Upper lobe of left lung (tissue), 6 donors: ENCODE data around the gene MMAB. TPM values are rescaled to one million over a fixed set of nuclear protein-coding genes. Genes with fewer than 3 reads are reported as not detected.

Experiments
- ATAC-seq, 2 donors: fragments of 200-7000 bp; cut with Tn5 transposase; one replicate each; pipeline ENCODE4 v1.9.1; 2022; ENCODE audit warnings: mild to moderate bottlenecking in 2 of 2, moderate library complexity in 2 of 2; ENCODE audit not compliant: low FRiP score in 2 of 2
- DNase-seq, 2 donors: peaks; one replicate each; pipeline ENCODE4 v3.0.0-alpha.2; 2019 to 2020
- H3K27ac ChIP-seq, 4 donors: fragments of 200-600 bp; sonication (generic); one replicate each; pipeline ENCODE4 v1.5.1; 2016 to 2019
- H3K27me3 ChIP-seq, 4 donors: fragments of 200-600 bp; sonication (generic); one replicate each; pipeline ENCODE4 v1.5.1; 2017 to 2019
- H3K36me3 ChIP-seq, 4 donors: fragments of 200-600 bp; sonication (generic); one replicate each; pipeline ENCODE4 v1.5.1; 2016 to 2019
- H3K4me1 ChIP-seq, 4 donors: fragments of 200-600 bp; sonication (generic); one replicate each; pipeline ENCODE4 v1.5.1; 2018 to 2019
- H3K4me3 ChIP-seq, 4 donors: fragments of 200-600 bp; sonication (generic); one replicate each; pipeline ENCODE4 v1.5.1; 2017 to 2019; ENCODE audit warnings: mild to moderate bottlenecking in 2 of 4, moderate library complexity in 1 of 4
- H3K9me3 ChIP-seq, 4 donors: fragments of 200-600 bp; sonication (generic); one replicate each; pipeline ENCODE4 v1.5.1; 2018 to 2019
- EP300 ChIP-seq, 4 donors: sonication (generic); formaldehyde crosslinking; IDR thresholded peaks; one replicate each; pipeline ENCODE4 v1.5.1; 2017; ENCODE audit warnings: antibody characterized with exemption in 4 of 4, control low read depth in 2 of 4
- POLR2A ChIP-seq, 4 donors: fragments of 450-650 bp; IDR thresholded peaks; one replicate each; pipeline ENCODE4 v1.5.1; 2016 to 2017; ENCODE audit warnings: antibody characterized with exemption in 4 of 4, mild to moderate bottlenecking in 2 of 4
- POLR2AphosphoS5 ChIP-seq, 2 donors: sonication (generic); formaldehyde crosslinking; IDR thresholded peaks; one replicate each; pipeline ENCODE4 v1.5.1; 2017; ENCODE audit warnings: antibody characterized with exemption in 2 of 2
- WGBS, 2 donors: methylation state at CpG; one replicate each; pipeline ENCODE4 v1.1.5; 2017 to 2018; 5-methylcytosine and 5-hydroxymethylcytosine counted together
- total RNA-seq, 6 donors: library from RNA; depleted of rRNA in 4 of 6; stranded (reverse); fragments of >200 nt in 4 of 6; gene quantifications; one replicate each; pipeline versions ENCODE4 v1.1.0 to v1.2.1, GENCODE V29; 2016 to 2021
- TF ChIP-seq, protein P1 (sequence below), 6 experiments: fragments of 450-650 bp in 4 of 6; fragments of 200-600 bp in 2 of 6; sonication (generic) in 2 of 6; IDR thresholded peaks; one replicate each; pipeline ENCODE4 v1.5.1; 2016 to 2019; ENCODE audit warnings: antibody characterized with exemption in 6 of 6
- donor health status: DM: no; HTN: no; CAD: no; lungs with moderate emphysema.
- donor health status: DM: no; HTN: yes; CAD: no; lungs with severe emphysema.

MMAB gene
- total RNA-seq, 6 donors from 2014 or later, result 14.9 to 68.8 (median 39.2) TPM

DNA sequence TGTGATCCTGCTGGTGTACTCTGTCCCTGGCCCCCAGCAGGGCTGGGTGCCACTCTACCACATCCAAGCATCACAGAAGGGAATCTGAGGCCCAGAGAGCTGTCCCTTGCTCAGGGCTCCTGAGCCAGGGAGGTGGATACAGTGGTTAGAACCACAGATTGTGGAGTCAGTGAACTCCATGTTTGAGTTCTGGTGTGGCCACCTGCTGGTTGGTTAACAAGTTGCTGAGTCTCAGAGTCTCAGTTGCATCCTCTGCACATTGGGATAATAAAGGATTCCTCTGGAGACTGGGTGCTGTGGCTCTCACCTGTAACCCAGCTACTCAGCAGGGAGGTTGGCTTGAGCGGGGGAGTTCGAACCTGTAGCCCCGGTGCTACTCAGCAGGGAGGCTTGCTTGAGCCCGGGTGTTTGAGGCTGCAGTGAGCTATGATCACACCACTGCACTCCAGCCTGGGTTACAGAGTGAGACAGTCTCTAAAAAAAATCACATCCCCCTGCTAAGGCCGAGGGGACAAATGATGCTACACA is 39.7 kb upstream of the MMAB start:
- no peak for ATAC-seq

DNA sequence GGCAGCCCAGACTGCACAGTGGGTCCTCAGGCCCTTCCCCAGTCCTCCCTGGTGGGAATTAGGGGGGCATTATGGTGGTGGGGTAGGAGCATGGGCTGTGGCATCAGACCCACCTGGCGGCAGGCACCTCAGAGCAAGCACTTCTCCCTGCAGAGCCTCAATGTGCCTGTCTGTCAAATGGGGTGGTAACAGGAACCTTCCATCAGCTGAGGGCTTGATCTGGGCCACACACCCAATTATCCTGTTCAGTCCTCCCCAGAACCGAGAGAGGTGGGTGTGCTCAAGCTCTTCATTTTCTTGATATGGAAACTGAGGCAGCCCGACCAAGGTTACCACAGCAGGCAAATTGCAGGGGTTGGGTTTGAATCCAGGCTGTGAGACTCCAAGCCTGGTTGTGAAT is 38.7 kb upstream of the MMAB start:
- H3K27me3 ChIP-seq, result no peaks in the 10 kb centered on the region
- 85 to 100% methylated on average over 1 to 3 of the region's 3 CpGs for WGBS, 2 donors
- DNase-seq, result no peak
- no peak for ATAC-seq
- TF ChIP-seq EP300 (IDR thresholded peaks at IDR 0.05), result no peak
- TF ChIP-seq POLR2AphosphoS5 (IDR thresholded peaks at IDR 0.05), result no peak
- TF ChIP-seq, protein P1, sequence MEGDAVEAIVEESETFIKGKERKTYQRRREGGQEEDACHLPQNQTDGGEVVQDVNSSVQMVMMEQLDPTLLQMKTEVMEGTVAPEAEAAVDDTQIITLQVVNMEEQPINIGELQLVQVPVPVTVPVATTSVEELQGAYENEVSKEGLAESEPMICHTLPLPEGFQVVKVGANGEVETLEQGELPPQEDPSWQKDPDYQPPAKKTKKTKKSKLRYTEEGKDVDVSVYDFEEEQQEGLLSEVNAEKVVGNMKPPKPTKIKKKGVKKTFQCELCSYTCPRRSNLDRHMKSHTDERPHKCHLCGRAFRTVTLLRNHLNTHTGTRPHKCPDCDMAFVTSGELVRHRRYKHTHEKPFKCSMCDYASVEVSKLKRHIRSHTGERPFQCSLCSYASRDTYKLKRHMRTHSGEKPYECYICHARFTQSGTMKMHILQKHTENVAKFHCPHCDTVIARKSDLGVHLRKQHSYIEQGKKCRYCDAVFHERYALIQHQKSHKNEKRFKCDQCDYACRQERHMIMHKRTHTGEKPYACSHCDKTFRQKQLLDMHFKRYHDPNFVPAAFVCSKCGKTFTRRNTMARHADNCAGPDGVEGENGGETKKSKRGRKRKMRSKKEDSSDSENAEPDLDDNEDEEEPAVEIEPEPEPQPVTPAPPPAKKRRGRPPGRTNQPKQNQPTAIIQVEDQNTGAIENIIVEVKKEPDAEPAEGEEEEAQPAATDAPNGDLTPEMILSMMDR (IDR thresholded peaks at IDR 0.05), result no peak
- no peak for TF ChIP-seq POLR2A (IDR thresholded peaks at IDR 0.05)
- no peaks in the 10 kb centered on the region for H3K4me1 ChIP-seq
- H3K4me3 ChIP-seq, result no peak overlapping the region
- H3K36me3 ChIP-seq, result no peaks in the 10 kb centered on the region
- no peaks in the 10 kb centered on the region for H3K9me3 ChIP-seq
- H3K27ac ChIP-seq, result no peak overlapping the region

More for the DNA sequence above, 39.7 kb upstream of the MMAB start:
- H3K27me3 ChIP-seq, result no peaks in the 10 kb centered on the region
- 49 to 52% methylated on average over 4 to 5 of the region's 5 CpGs for WGBS, 2 donors
- no peaks in the 10 kb centered on the region for H3K9me3 ChIP-seq
- no peaks in the 10 kb centered on the region for H3K4me1 ChIP-seq
- no peaks in the 10 kb centered on the region for H3K36me3 ChIP-seq
- no peak for DNase-seq
- no peak overlapping the region for H3K27ac ChIP-seq
- TF ChIP-seq EP300 (IDR thresholded peaks at IDR 0.05), result no peak
- TF ChIP-seq, protein P1 (IDR thresholded peaks at IDR 0.05), result peak in 1 of 6 experiments; percentile 12
- H3K4me3 ChIP-seq, result no peak overlapping the region

DNA sequence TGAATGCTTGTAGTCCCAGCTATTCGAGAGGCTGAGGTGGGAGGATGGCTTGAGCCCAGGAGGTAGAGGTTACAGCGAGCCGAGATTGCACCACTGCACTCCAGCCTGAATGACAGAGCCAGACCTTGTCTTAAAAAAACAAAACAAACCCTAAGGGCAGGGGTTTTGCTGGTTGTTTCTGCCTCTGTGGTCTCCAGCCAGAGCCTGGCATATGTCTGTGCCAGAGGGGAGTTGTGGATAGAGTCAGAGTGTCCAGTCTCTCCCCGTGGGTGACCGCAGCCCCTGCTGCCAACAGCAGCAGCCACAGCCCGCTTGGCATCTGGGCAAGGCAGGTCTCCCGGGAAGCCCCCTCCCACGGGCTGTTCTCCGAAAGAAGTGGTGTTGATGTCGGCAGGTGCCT is 37.9 kb upstream of the MMAB start:
- no peak for DNase-seq
- H3K27me3 ChIP-seq, result no peaks in the 10 kb centered on the region
- ATAC-seq, result no peak
- H3K27ac ChIP-seq, result no peak overlapping the region
- no peak for TF ChIP-seq POLR2AphosphoS5 (IDR thresholded peaks at IDR 0.05)
- TF ChIP-seq, protein P1 (IDR thresholded peaks at IDR 0.05), result no peak
- TF ChIP-seq EP300 (IDR thresholded peaks at IDR 0.05), result no peak
- no peak for TF ChIP-seq POLR2A (IDR thresholded peaks at IDR 0.05)
- no peaks in the 10 kb centered on the region for H3K4me1 ChIP-seq
- no peaks in the 10 kb centered on the region for H3K36me3 ChIP-seq
- no peak overlapping the region for H3K4me3 ChIP-seq
- H3K9me3 ChIP-seq, result no peaks in the 10 kb centered on the region
- 72 to 77% methylated on average over 3 to 10 of the region's 10 CpGs for WGBS, 2 donors

DNA sequence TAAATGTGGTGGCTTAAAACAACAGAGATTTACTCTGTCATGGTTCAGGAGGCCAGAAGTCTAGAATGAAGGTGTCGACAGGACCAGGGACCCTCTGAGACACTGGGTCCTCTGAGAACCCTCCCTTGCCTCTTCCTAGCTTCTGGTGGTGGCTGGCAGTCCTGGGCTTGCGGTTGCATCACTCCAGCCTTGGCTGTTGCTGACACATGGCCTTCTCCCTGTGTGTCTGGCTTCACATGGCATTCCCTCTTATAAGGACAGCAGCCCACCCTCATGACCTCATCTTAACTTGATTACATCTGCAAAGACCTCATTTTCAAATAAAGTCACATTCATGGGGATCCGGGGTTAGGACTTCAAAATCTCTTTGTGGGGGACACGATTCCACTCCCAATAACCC is 37.2 kb upstream of the MMAB start:
- no peak overlapping the region for H3K27ac ChIP-seq
- 90 to 96% methylated on average over 4 of the region's 4 CpGs for WGBS, 2 donors
- H3K36me3 ChIP-seq, result no peaks in the 10 kb centered on the region
- no peak for ATAC-seq
- H3K4me1 ChIP-seq, result no peaks in the 10 kb centered on the region
- no peak for DNase-seq
- no peaks in the 10 kb centered on the region for H3K27me3 ChIP-seq
- TF ChIP-seq, protein P1 (IDR thresholded peaks at IDR 0.05), result no peak
- TF ChIP-seq POLR2AphosphoS5 (IDR thresholded peaks at IDR 0.05) (no peak), EP300 (IDR thresholded peaks at IDR 0.05) (no peak), POLR2A (IDR thresholded peaks at IDR 0.05) (no peak)
- no peak overlapping the region for H3K4me3 ChIP-seq
- no peaks in the 10 kb centered on the region for H3K9me3 ChIP-seq

DNA sequence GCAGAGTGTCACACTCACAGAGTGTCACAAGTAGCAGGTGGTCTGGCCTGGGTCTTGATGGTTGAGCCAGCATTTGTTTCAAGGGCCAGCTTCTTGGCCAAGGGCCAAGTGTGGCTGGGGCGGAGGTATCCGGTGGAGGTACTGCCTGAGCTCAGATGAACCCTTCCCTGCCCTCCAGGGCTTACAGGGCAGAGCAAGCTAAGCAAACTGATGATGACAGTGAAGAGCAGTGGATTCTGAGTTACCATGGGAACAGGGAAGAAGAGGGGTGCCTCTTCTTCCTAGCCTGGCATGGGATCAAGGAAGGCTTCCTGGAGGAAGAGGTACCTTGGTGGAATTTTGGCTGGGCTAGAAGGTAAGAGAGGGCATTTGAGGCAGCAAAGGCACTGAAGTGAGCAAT is 36.0 kb upstream of the MMAB start:
- no peaks in the 10 kb centered on the region for H3K9me3 ChIP-seq
- H3K27ac ChIP-seq, result no peak overlapping the region
- 17 to 82% methylated on average over 2 of the region's 2 CpGs for WGBS, 2 donors
- no peaks in the 10 kb centered on the region for H3K4me1 ChIP-seq
- ATAC-seq (no peak), DNase-seq (no peak)
- TF ChIP-seq, protein P1 (IDR thresholded peaks at IDR 0.05), result no peak
- TF ChIP-seq POLR2A (IDR thresholded peaks at IDR 0.05), result no peak
- TF ChIP-seq EP300 (IDR thresholded peaks at IDR 0.05), result no peak
- no peak for TF ChIP-seq POLR2AphosphoS5 (IDR thresholded peaks at IDR 0.05)
- no peaks in the 10 kb centered on the region for H3K36me3 ChIP-seq
- no peak overlapping the region for H3K4me3 ChIP-seq
- no peaks in the 10 kb centered on the region for H3K27me3 ChIP-seq
